Spleen (tissue), 11 donors: Measurements from ENCODE around the gene SORL1. TPM values are rescaled to one million over a fixed set of nuclear protein-coding genes. Genes with fewer than 3 reads are reported as not detected.

ENCODE experiments used
- DNase-seq: peaks from one replicate; pipeline ENCODE4 v3.0.0-alpha.2; 2020
- H3K27ac ChIP-seq, 8 donors: fragments of 200-600 bp; sonication (generic) in 7 of 8; 1 replicate in 4 of 8; 2 replicates in 4 of 8; pipeline versions ENCODE4 v1.5.0 to v1.8.0; 2016 to 2021; ENCODE audit warnings: inconsistent platforms in 4 of 8, mild to moderate bottlenecking in 4 of 8, moderate library complexity in 1 of 8
- H3K27me3 ChIP-seq, 7 donors: fragments of 200-600 bp; sonication (generic) in 6 of 7; replicated peaks in 1 of 7; 1 replicate in 4 of 7; 2 replicates in 3 of 7; pipeline versions ENCODE4 v1.5.0 to v1.8.0; 2016 to 2021; ENCODE audit warnings: inconsistent platforms in 3 of 7, mild to moderate bottlenecking in 1 of 7
- H3K36me3 ChIP-seq, 6 donors: fragments of 200-600 bp; sonication (generic) in 5 of 6; 1 replicate in 4 of 6; 2 replicates in 2 of 6; pipeline versions ENCODE4 v1.5.0 to v1.8.0; 2016 to 2021; ENCODE audit warnings: inconsistent platforms in 2 of 6
- H3K4me1 ChIP-seq, 6 donors: fragments of 200-600 bp; sonication (generic) in 5 of 6; 1 replicate in 3 of 6; 2 replicates in 3 of 6; pipeline versions ENCODE4 v1.5.0 to v1.8.0; 2016 to 2021; ENCODE audit warnings: inconsistent platforms in 3 of 6
- H3K4me3 ChIP-seq, 8 donors: fragments of 200-600 bp; sonication (generic) in 7 of 8; 1 replicate in 4 of 8; 2 replicates in 4 of 8; pipeline versions ENCODE4 v1.5.0 to v1.8.0; 2016 to 2021; ENCODE audit warnings: inconsistent platforms in 4 of 8, mild to moderate bottlenecking in 4 of 8, moderate library complexity in 2 of 8
- H3K9me3 ChIP-seq, 8 donors: fragments of 200-600 bp; sonication (generic) in 7 of 8; 1 replicate in 4 of 8; 2 replicates in 4 of 8; pipeline versions ENCODE4 v1.5.0 to v1.8.0; 2016 to 2021; ENCODE audit warnings: inconsistent platforms in 4 of 8
- POLR2A ChIP-seq, 3 donors: fragments of 450-650 bp; IDR thresholded peaks; one replicate each; pipeline ENCODE4 v1.5.1; 2017; ENCODE audit warnings: antibody characterized with exemption in 3 of 3, mild to moderate bottlenecking in 1 of 3
- POLR2AphosphoS5 ChIP-seq, 3 donors: sonication (generic); formaldehyde crosslinking; IDR thresholded peaks; one replicate each; pipeline ENCODE4 v1.5.1; 2017; ENCODE audit warnings: antibody characterized with exemption in 3 of 3
- WGBS, 5 donors: extraction: QIAGEN DNeasy Blood & Tissue Kit in 3 of 5; methylation state at CpG; one replicate each; pipeline versions ENCODE4 v1.1.5 to v1.1.7; 2013 to 2018; 5-methylcytosine and 5-hydroxymethylcytosine counted together
- intact Hi-C: fragments of 100-400 bp; cut with DNase I; formaldehyde crosslinking; loops from one replicate; pipeline ENCODE4 v1.15.0; 2023; ENCODE audit warnings: low total_unique reads
- polyA plus RNA-seq, 3 donors: library from polyadenylated mRNA; stranded (reverse); fragments of 200-250 nt; gene quantifications; one replicate each; pipeline ENCODE4 v1.2.1, GENCODE V29; 2013
- total RNA-seq, 7 donors: library from RNA; depleted of rRNA in 3 of 7; stranded (reverse); fragments of >200 nt in 3 of 7; fragmentation: NEBNext Ultra II Directional in 4 of 7; extraction: Animal tissue kit (Norgen Biotek cat#: 25700) in 4 of 7; gene quantifications; one replicate each; pipeline versions ENCODE4 v1.1.0 to v1.2.1, GENCODE V29; 2016 to 2021
- TF ChIP-seq, protein P1 (sequence below), 11 experiments: fragments of 200-600 bp in 7 of 11; fragments of 450-650 bp in 4 of 11; sonication (generic) in 4 of 11; IDR thresholded peaks in 8 of 11; conservative IDR thresholded peaks in 3 of 11; 1 replicate in 7 of 11; 2 replicates in 4 of 11; pipeline versions ENCODE4 v1.4.0 to v1.8.0; 2016 to 2021; ENCODE audit warnings: antibody characterized with exemption in 11 of 11, inconsistent platforms in 4 of 11, mild to moderate bottlenecking in 1 of 11
- donor health status: healthy with polysubstance abuse.
- donor health status: DM: no; HTN: no; CAD: no; lungs with moderate emphysema.
- donor health status: DM: no; HTN: no; CAD: no.
- donor health status: Bipolar disorder and iron deficiency.
- donor health status: healthy.
- donor health status: DM: no; HTN: no; CAD: no.
- donor health status: DM: yes; HTN: yes; CAD: no.

The SORL1 gene
- total and polyA plus RNA-seq, 10 donors, result 3.8 to 328 (median 148) TPM

DNA sequence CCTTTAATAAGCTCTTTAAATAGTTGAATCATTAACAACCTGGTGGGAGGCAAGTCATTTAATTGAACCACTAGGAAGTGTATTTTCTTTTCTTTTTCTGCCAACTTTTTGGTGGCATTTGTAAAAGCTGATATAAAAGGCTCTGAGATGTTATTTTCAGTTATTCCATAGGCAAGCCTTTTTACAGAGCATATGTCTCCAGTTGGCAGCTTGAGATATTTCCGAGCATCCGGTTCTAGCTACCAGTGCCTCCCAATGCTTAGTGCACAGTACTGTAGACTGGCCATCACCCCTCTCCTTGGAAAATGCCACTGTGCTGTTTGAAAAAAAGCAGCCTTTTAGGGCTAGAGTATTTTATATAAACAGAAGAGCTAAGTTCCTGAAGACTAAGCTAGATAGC lies 179.3 kb downstream of the SORL1 start:
- 93 to 100% (median 98%) methylated on average over 2 of the region's 2 CpGs for WGBS, 5 donors
- intact Hi-C loops, result no loop called here
- Histone ChIP-seq H3K27me3 (no peaks in the 10 kb centered on the region), H3K4me1 (no peaks in the 10 kb centered on the region), H3K36me3 (peaks cover 0 to 78% (median 25%) of the 10 kb centered on the region in 6 donors), H3K27ac (no peak overlapping the region), H3K4me3 (no peak overlapping the region), H3K9me3 (no peaks in the 10 kb centered on the region)
- no peak for DNase-seq
- TF ChIP-seq POLR2A (IDR thresholded peaks at IDR 0.05), result no peak
- TF ChIP-seq, protein P1, sequence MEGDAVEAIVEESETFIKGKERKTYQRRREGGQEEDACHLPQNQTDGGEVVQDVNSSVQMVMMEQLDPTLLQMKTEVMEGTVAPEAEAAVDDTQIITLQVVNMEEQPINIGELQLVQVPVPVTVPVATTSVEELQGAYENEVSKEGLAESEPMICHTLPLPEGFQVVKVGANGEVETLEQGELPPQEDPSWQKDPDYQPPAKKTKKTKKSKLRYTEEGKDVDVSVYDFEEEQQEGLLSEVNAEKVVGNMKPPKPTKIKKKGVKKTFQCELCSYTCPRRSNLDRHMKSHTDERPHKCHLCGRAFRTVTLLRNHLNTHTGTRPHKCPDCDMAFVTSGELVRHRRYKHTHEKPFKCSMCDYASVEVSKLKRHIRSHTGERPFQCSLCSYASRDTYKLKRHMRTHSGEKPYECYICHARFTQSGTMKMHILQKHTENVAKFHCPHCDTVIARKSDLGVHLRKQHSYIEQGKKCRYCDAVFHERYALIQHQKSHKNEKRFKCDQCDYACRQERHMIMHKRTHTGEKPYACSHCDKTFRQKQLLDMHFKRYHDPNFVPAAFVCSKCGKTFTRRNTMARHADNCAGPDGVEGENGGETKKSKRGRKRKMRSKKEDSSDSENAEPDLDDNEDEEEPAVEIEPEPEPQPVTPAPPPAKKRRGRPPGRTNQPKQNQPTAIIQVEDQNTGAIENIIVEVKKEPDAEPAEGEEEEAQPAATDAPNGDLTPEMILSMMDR (IDR thresholded peaks at IDR 0.05 in 8 of 11, conservative IDR thresholded peaks at IDR 0.05 in 3 of 11), result no peak
- TF ChIP-seq POLR2AphosphoS5 (IDR thresholded peaks at IDR 0.05), result no peak

DNA sequence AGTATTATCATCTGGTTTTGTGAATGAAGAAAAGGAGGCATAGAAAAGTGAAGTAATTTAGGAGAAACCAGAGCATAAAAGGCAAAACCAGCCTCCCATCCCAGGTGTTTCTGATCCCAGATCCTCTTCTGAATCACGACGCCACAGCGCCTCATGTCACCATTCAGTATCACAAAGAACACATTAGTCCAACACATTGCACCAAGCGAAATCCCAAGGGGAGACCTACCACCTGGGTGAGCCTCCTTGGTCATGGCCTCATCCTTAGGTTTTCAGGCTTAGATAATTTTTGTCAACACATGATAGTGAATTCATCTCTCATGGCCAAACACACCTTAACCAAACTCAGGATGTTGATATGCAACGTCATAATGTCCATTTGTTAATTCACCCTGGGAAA lies 182.2 kb downstream of the SORL1 start:
- no peak overlapping the region for H3K27ac ChIP-seq
- intact Hi-C loops, result no loop called here
- no peaks in the 10 kb centered on the region for H3K27me3 ChIP-seq
- DNase-seq, result no peak
- no peak for TF ChIP-seq POLR2A (IDR thresholded peaks at IDR 0.05)
- TF ChIP-seq POLR2AphosphoS5 (IDR thresholded peaks at IDR 0.05), result peak in 1 of 3 donors; percentile 13
- H3K36me3 ChIP-seq, result peaks cover 0 to 49% (median 6%) of the 10 kb centered on the region in 6 donors
- H3K9me3 ChIP-seq, result no peaks in the 10 kb centered on the region
- no peak overlapping the region for H3K4me3 ChIP-seq
- 94 to 96% (median 95%) methylated on average over 5 of the region's 5 CpGs for WGBS, 5 donors
- H3K4me1 ChIP-seq, result no peaks in the 10 kb centered on the region

DNA sequence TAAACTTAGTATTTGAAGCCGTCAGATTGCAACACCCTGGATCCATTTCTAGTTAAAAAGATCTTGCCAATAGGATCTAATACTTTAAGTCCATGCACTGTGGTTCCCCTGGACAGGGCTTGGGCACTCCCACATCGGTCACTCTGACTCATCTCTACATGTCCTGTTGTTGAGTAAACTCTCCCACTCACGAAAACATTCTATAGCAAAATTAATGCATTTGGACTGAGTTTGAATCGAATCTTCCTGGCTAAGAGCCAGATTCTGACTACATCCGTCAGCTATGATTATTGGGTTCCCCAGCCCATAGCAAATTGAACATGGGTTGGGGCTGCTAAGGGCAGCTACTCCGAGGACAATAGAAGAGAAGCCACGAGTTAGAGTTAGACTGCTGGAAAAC lies 182.8 kb downstream of the SORL1 start:
- Histone ChIP-seq H3K27me3 (no peaks in the 10 kb centered on the region), H3K4me1 (no peaks in the 10 kb centered on the region), H3K27ac (no peak overlapping the region), H3K9me3 (no peaks in the 10 kb centered on the region), H3K4me3 (no peak overlapping the region), H3K36me3 (peaks cover 0 to 43% (median 6%) of the 10 kb centered on the region in 6 donors)
- 70 to 82% (median 77%) methylated on average over 7 of the region's 7 CpGs for whole genome bisulfite sequencing, 5 donors
- TF ChIP-seq POLR2AphosphoS5 (IDR thresholded peaks at IDR 0.05) (no peak), POLR2A (IDR thresholded peaks at IDR 0.05) (no peak)
- TF ChIP-seq, protein P1 (IDR thresholded peaks at IDR 0.05 in 8 of 11, conservative IDR thresholded peaks at IDR 0.05 in 3 of 11), result no peak
- intact Hi-C loops, result no loop called here
- DNase-seq, result no peak

DNA sequence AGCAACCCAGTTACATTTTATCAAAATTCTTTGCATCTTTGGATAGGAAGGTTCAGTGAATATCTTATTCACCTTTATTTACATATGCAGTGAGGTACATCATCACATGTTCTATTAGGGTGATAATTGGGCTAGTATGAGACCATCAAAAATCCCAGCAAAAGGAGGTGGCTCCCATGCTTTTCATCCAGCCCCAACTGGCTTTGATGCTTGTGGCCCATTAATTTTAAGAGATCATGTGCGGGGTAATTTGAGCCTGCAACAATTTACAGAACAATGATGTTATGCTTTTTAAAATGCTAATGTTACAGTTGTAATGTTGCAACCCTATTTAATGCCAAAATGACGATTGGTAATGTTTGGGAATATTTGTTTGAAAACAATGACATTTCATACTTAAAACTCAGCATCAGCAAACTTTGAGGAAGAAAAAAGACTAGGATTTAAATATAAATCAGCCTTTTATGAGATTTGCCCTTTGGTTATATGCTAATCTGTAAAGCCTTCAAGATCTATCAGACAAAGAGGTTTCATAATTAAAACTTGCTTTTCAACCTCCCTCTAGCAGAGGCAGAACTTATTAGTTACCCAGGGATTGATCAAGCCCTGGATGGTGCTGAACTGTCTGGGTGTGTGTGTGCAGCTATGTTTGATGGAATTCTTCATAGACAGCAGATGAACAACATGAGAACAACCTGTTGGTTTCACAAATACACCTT lies 184.1 kb downstream of the SORL1 start:
- TF ChIP-seq POLR2AphosphoS5 (IDR thresholded peaks at IDR 0.05), result no peak
- TF ChIP-seq, protein P1 (IDR thresholded peaks at IDR 0.05 in 8 of 11, conservative IDR thresholded peaks at IDR 0.05 in 3 of 11), result no peak

More for the DNA sequence above, 184.1 kb downstream of the SORL1 start:
- Histone ChIP-seq H3K27me3 (no peaks in the 10 kb centered on the region), H3K9me3 (no peaks in the 10 kb centered on the region), H3K36me3 (peaks cover 0 to 30% (median 6%) of the 10 kb centered on the region in 6 donors), H3K4me3 (no peak overlapping the region), H3K27ac (no peak overlapping the region), H3K4me1 (no peaks in the 10 kb centered on the region)
- DNase-seq, result no peak
- intact Hi-C loops, result no loop called here
- 71 to 88% (median 81%) methylated on average over 2 of the region's 2 CpGs for WGBS, 5 donors
